ENCODE results near the gene CCDC40.

DNA sequence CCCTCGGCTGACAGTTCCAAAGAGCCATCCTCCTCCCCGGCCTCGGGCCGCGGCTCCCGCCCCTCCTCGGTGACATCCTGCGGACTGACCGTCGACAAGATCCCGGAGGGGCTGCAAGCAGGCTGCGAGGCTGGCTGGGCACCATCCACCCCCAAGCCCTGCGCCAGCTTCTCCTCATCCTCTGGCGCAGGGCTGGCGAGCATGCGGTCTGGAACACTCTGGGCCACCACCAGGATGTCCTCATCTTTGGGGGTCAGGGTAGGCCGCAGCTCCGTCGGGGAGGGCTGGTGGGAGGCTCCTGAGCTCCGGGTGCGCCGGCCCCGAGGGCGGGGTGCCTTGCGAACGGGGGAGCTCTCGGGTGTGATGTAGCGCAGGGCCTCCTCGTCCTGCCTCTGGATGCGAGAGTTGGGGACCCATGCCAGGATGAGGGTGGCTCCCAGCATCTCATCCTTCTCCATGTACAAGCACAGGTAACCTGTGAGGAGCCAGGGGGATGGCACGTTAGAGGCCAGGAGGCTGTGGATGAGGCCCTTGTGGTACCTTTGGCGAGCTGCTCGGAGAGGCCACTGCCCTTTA is 26.1 kb upstream of the CCDC40 start:
- TF ChIP-seq, protein P1, sequence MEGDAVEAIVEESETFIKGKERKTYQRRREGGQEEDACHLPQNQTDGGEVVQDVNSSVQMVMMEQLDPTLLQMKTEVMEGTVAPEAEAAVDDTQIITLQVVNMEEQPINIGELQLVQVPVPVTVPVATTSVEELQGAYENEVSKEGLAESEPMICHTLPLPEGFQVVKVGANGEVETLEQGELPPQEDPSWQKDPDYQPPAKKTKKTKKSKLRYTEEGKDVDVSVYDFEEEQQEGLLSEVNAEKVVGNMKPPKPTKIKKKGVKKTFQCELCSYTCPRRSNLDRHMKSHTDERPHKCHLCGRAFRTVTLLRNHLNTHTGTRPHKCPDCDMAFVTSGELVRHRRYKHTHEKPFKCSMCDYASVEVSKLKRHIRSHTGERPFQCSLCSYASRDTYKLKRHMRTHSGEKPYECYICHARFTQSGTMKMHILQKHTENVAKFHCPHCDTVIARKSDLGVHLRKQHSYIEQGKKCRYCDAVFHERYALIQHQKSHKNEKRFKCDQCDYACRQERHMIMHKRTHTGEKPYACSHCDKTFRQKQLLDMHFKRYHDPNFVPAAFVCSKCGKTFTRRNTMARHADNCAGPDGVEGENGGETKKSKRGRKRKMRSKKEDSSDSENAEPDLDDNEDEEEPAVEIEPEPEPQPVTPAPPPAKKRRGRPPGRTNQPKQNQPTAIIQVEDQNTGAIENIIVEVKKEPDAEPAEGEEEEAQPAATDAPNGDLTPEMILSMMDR (IDR thresholded peaks at IDR 0.05): no peak
- no peak for TF ChIP-seq POLR2A (IDR thresholded peaks at IDR 0.05)

Measured in heart left ventricle (tissue), 13 donors.